ENCODE results near the gene ZFP36L2. TPM values are rescaled to one million over a fixed set of nuclear protein-coding genes. Genes with fewer than 3 reads are reported as not detected.

ZFP36L2 gene
- total RNA-seq, 1 donor from 2014 or later, result 39.8 TPM

DNA sequence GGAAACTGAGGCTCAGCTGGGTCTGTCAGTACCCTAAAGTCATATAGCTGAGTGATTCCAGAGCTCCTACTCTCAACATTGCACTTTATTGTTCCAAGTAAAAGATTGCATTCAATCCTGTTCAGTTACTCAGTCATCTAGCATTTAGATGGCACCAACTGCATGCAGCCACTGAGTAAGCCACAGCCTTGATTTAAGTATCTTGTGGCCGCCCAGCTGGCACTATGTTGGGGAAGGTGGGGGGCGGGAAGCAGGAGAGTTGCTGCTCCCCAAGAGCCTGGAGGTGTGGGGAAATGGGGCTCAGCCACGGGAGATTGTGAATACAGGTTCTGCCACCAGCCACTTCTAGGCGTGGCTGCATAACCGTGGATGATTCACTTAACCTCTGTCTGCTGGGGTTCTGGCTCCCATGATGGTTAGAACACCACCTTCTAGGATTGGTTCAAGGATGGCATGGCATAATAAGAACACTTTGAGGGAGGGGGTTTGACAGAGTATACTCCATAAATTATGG is 17.1 kb downstream of the ZFP36L2 start:
- Mint-ChIP-seq H3K4me3 (no peak overlapping the region), H3K36me3 (ENCODE audit: low read depth) (no peaks in the 10 kb centered on the region), H3K4me1 (peaks cover 8% of the 10 kb centered on the region), H3K9me3 (no peaks in the 10 kb centered on the region), H3K27me3 (ENCODE audit: low read depth) (no peaks in the 10 kb centered on the region), H3K27ac (ENCODE audit: unreplicated experiment) (no peak overlapping the region)
- TF ChIP-seq, protein P1, sequence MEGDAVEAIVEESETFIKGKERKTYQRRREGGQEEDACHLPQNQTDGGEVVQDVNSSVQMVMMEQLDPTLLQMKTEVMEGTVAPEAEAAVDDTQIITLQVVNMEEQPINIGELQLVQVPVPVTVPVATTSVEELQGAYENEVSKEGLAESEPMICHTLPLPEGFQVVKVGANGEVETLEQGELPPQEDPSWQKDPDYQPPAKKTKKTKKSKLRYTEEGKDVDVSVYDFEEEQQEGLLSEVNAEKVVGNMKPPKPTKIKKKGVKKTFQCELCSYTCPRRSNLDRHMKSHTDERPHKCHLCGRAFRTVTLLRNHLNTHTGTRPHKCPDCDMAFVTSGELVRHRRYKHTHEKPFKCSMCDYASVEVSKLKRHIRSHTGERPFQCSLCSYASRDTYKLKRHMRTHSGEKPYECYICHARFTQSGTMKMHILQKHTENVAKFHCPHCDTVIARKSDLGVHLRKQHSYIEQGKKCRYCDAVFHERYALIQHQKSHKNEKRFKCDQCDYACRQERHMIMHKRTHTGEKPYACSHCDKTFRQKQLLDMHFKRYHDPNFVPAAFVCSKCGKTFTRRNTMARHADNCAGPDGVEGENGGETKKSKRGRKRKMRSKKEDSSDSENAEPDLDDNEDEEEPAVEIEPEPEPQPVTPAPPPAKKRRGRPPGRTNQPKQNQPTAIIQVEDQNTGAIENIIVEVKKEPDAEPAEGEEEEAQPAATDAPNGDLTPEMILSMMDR (conservative IDR thresholded peaks at IDR 0.05), result no peak
- DNase-seq (ENCODE audit: low read depth, low spot score), result no peak

GRCh38 chr2:43207553-43208300 is 18.7 kb downstream of the ZFP36L2 start:
- Mint-ChIP-seq H3K36me3 (ENCODE audit: low read depth) (no peaks in the 10 kb centered on the region), H3K9me3 (no peaks in the 10 kb centered on the region), H3K4me1 (peaks cover 8% of the 10 kb centered on the region), H3K4me3 (no peak overlapping the region), H3K27me3 (ENCODE audit: low read depth) (no peaks in the 10 kb centered on the region), H3K27ac (ENCODE audit: unreplicated experiment) (peak overlapping the region; percentile 9)
- TF ChIP-seq, protein P1 (conservative IDR thresholded peaks at IDR 0.05), result no peak
- DNase-seq (ENCODE audit: low read depth, low spot score), result no peak

GRCh38 chr2:43206602-43207001 is 19.8 kb downstream of the ZFP36L2 start:
- Mint-ChIP-seq H3K27me3 (ENCODE audit: low read depth) (no peaks in the 10 kb centered on the region), H3K4me3 (no peak overlapping the region), H3K27ac (ENCODE audit: unreplicated experiment) (no peak overlapping the region), H3K9me3 (no peaks in the 10 kb centered on the region), H3K36me3 (ENCODE audit: low read depth) (no peaks in the 10 kb centered on the region), H3K4me1 (peaks cover 8% of the 10 kb centered on the region)
- TF ChIP-seq, protein P1 (conservative IDR thresholded peaks at IDR 0.05), result no peak
- no peak for DNase-seq (ENCODE audit: low read depth, low spot score)

DNA sequence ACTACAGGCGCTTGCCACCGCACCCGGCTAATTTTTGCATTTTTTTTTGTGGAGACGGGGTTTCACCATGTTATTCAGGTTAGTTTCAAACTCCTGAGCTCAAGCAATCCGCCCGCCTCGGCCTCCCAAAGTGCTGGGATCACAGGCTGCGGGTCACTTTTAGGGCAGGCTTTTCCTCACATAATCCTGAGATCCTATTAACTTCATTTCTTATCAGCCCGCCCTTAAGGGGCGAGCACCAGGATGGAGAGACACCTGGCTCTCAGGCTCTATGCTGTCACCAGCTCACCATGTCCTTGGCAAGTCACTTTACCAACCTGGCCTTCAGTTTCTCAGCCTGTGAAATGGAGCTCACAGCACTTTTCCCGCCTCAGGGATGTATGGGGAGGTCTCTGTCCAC is 23.0 kb downstream of the ZFP36L2 start:
- Mint-ChIP-seq H3K36me3 (ENCODE audit: low read depth) (no peaks in the 10 kb centered on the region), H3K9me3 (no peaks in the 10 kb centered on the region), H3K27me3 (ENCODE audit: low read depth) (no peaks in the 10 kb centered on the region), H3K4me1 (peaks cover 8% of the 10 kb centered on the region), H3K4me3 (no peak overlapping the region), H3K27ac (ENCODE audit: unreplicated experiment) (no peak overlapping the region)
- DNase-seq (ENCODE audit: low read depth, low spot score), result no peak
- TF ChIP-seq, protein P1 (conservative IDR thresholded peaks at IDR 0.05), result no peak

DNA sequence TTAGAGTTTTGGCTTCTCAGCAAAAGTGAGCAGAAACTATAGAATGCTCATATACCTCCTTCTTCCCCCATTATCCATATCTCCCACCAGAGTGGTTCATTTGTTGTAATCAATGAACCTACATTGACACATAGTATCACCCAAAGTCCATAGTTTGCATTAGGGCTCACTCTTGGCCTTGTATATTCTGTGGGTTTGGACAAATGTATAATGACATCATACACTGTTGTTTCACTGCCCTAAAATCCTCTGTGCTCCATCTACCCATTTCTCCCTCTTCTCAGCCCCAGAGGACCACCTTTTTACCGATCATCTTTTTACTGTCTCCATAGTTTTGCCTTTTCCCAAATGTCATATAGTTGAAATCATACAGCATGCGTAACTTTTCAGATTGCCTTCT is 24.1 kb downstream of the ZFP36L2 start:
- no peak overlapping the region for H3K4me3 Mint-ChIP-seq
- TF ChIP-seq, protein P1 (conservative IDR thresholded peaks at IDR 0.05), result no peak
- no peak for DNase-seq (ENCODE audit: low read depth, low spot score)
- no peaks in the 10 kb centered on the region for H3K9me3 Mint-ChIP-seq
- H3K27ac Mint-ChIP-seq (ENCODE audit: unreplicated experiment), result no peak overlapping the region
- no peaks in the 10 kb centered on the region for H3K36me3 Mint-ChIP-seq (ENCODE audit: low read depth)
- H3K4me1 Mint-ChIP-seq, result peaks cover 7% of the 10 kb centered on the region
- H3K27me3 Mint-ChIP-seq (ENCODE audit: low read depth), result no peaks in the 10 kb centered on the region
